Stimulated activated CD4-positive, alpha-beta T cell treated with anti-CD3 and anti-CD28 coated beads, Interleukin-4, amount 100 ng/mL, for 1 hour (primary cell): ENCODE data around the gene CST9.
"Not testable (repeated sequence)": the region's sequence is repeated elsewhere in the genome, so short reads cannot be mapped to it uniquely, and the experiment has no call there.

Experiments used
- DNase-seq: peaks from one replicate; pipeline ENCODE4 v3.0.0-alpha.2; 2020

The CST9 gene

GRCh38 chr20:23586735-23587525 is 18.8 kb downstream of the CST9 start:
- DNase-seq: no peak

GRCh38 chr20:23585808-23586734 is 19.6 kb downstream of the CST9 start:
- no peak for DNase-seq

- DNase-seq: no peak
Measured at GRCh38 chr20:23585449-23585807, 20.3 kb downstream of the CST9 start.

GRCh38 chr20:23584434-23585199 is 21.1 kb downstream of the CST9 start:
- DNase-seq: no peak

DNA sequence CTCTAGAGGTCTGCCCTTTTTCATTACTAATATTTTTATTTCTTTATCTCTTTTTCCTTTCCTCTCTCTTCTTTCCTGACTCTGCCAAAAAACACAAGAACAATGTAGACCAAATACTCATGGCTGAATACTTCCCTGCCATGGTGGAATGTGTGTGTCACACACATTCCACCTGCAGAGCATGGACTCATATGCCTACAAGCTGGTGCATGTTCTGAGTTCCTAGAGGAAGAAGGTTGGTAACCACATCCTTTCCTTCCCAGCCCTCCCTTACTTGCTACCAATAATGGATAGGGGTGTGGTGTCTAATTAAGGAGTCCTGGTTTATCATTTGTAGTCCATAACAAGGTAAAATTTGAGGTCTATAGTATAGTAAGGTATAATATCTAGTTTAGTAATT is 22.2 kb downstream of the CST9 start:
- DNase-seq: no peak

DNA sequence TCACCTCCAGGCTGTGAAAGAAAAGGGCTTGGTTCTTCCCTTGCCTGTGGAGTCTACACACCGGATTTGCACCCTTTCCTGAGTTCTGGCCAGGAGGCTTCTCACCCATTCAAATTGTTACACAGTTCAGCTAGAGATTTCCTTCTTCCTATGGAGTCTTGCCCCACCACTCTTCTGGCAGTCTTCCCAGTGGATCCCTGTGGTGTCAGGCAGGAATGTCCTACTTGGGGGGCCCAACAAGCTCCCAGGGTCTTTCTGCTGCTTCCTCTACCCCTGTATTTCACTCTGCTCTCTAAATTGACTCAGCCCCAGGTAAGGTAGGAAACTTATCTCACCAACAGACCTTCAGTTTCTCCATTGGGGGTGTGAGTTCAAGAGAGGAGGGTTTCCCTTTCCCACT is 23.4 kb downstream of the CST9 start:
- DNase-seq: no peak

DNA sequence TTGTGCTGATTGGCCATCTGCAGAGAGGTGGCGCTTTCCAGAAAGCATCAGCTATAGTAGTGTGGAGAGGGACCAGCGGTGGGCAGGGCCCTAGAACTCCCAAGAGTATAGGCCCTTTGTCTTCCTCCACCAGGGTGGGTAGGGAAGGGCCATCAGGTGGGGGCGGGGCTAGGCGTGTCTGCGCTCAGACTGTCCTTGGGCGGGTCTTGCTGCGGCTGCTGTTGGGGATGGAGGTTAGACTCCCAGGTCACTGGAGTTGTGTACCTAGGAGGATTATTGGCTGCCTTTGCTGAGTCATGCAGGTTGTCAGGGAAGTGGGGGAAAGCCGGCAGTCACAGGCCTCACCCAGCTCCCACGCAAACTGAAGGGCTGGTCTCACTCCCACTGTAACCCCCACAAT is 23.9 kb downstream of the CST9 start:
- DNase-seq: not testable (repeated sequence)

DNA sequence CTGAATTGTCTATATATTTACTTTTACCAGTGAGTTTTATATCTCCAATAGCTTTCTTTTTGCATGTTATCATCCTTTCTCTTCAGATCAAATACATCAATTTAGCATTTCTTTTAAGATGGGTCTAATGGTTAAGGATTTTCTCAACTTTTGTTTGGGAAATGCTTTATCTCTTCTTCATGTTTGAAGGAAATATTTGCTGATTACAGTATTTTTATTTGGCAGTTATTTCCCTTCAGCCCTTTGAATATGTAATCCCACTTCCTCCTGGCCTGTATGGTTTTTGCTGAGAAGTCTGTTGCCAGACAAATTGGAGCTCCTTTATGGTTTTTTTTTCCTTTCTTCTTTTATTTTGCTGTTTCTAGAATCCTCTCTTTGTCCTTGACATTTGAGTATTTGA is 30.7 kb downstream of the CST9 start:
- no peak for DNase-seq

- DNase-seq: no peak
Measured at GRCh38 chr20:23570178-23570760, 35.4 kb downstream of the CST9 start.

DNA sequence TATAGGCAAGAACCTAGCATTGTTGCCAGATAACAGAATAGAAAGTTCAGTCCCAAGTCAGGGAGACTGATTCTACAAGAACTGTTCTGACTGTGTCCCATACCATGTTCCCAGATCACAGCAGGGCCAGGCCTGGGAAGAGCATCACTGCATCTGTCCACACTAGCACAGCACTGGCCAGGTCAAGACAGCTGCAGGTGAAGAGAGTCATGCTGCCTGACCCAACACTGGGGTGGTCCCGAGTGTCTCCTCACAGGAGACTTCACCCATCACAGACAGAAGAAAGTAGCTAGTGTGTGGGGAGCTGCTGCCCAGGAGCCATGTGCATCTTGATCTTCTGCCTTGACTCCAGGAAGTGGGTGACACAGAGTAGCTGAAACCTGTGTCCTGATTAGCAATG is 36.1 kb downstream of the CST9 start:
- no peak for DNase-seq

- no peak for DNase-seq
Measured at GRCh38 chr20:23568971-23569330, 36.8 kb downstream of the CST9 start.

DNA sequence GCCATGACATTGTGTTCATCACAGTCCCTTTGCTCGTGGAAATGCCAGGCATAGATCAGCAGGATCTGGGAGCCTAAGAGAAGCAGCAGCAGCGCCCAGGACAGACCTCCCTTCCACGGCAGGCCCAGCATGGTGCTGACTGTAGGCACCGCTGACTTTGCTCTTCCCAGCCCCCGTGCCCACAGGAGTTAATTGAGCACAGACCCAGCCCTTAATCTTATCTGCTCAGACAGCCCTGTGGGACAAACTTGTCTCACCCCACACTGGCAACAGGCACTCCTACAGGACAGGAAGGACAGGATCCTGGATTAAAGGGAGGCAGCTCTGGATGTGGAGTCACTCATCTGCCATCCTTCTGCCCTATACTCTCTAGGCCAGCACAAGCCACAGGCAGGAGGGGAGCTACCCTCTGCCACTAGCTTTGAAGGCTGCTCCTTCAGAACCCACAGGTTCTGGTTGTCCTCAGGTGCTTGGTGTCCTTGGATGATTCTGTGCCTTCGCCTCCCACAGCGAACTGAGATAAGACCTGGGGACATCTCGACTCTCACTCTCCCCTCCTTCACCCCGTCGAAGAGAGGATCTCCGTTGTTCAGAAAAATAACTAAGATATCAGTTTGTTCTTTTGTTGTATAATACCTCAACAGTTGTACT is 37.3 kb downstream of the CST9 start, which contains the start of gene CST9L:
CST9L (minus strand) TSS at position 165 of the 651 bp plus-strand sequence; CDS start at position 131, 34 bp downstream.
- no peak for DNase-seq

GRCh38 chr20:23566199-23566932 is 39.4 kb downstream of the CST9 start:
- DNase-seq: no peak

DNA sequence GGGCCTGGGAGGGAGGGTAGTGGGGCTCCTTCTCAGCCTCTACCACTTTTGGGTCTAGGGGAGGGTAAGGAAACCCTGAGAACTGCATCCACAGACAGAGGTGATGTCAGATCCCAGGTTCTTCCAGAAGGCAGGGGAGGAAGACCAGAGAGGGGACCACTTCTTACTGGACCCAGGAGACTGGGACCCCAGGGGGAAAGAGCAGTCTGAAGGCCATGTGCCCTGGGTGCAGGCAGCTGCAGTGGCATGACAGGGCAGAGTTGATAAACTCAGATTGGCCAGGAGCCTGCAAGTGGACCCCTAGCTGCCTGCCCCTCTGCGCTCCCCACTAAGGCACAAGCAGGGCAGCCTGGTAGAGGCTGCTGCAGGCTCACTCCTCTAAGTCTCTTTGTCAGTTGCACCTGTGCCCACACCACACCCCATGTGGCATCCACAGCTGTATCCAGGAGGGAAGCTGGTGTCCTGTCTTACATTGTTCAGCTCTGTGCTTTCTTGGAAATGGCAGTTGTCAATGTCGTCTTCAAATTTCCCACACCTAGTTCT is 40.1 kb downstream of the CST9 start:
- no peak for DNase-seq

DNA sequence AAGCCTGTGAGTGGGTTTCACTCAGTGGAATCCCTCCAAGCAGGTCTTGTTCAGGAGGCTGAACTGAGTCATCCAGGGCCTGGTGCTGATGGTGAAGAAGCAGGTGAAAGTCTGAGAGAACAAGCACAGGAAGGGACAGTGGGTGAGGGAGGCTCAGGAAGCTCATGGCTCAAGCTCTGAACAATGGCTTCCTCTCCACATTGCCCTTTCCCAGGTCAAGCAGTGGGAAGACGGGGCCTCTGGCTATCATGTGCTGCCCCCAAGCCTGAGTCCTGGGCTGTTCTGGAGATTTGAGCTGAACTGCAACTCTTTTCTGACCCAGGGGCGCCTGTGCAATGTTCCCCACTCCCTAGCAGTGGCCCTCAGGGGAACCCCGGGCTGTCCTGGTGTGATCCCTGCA is 40.8 kb downstream of the CST9 start:
- no peak for DNase-seq

GRCh38 chr20:23562721-23563342 is 42.9 kb downstream of the CST9 start:
- DNase-seq: no peak

DNA sequence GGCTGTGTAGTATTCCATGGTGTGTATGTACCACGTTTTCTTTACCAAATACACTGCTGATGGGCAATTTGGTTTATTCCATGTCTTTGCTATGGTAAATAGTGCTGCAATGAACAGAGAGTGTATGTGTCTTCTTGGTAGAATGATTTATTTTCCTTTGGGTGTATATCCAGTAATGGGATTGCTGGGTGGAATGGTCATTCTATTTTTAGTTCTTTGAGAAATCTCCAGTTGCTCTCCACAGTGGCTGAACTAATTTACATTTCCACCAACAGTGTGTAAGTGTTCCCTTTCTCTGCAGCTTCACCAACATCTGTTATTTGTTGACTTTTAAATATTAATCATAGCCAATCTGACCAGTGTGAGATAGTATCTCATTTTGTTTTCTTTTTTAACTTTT is 51.3 kb downstream of the CST9 start:
- DNase-seq: no peak
